Panc1 (cell line): Measurements from ENCODE around the gene AMBP. TPM values are rescaled to one million over a fixed set of nuclear protein-coding genes. Genes with fewer than 3 reads are reported as not detected.

Experiments used
- ATAC-seq: fragments of 200-7000 bp; cut with Tn5 transposase; 2 replicates; pipeline ENCODE4 v1.9.1; 2020; ENCODE audit warnings: mild to moderate bottlenecking, moderate library complexity
- BruUV-seq: library from RNA; stranded (reverse); fragments of 400-500 nt; replicated peaks from 2 replicates; lab custom pipeline; 2021; lab: Mats Ljungman, UMichigan
- CTCF ChIA-PET: fragments of 300-600 bp; sonication (Branson Sonifier 250); formaldehyde crosslinking; loops from one replicate; lab custom pipeline; 2022; ENCODE audit warnings: antibody characterized with exemption; lab: Charles Lee
- POLR2A ChIA-PET: fragments of 300-600 bp; sonication (Branson Sonifier 250); formaldehyde crosslinking; loops from one replicate; lab custom pipeline; 2022; ENCODE audit warnings: antibody characterized with exemption; lab: Charles Lee
- DNase-seq: peaks from one replicate; pipeline ENCODE4 v3.0.0-alpha.2; 2010; ENCODE audit warnings: low read depth, low spot score
- H3K27ac ChIP-seq: 2 replicates; pipeline ENCODE4 v1.5.1; 2011; ENCODE audit warnings: mild to moderate bottlenecking, low read length, inconsistent platforms
- H3K27me3 ChIP-seq: fragments of 200-500 bp; sonication (Bioruptor generic); 2 replicates; pipeline ENCODE4 v1.6.0; 2014; ENCODE audit warnings: low read length, inconsistent platforms; ENCODE audit not compliant: control insufficient read depth, insufficient read depth
- H3K36me3 ChIP-seq: fragments of 200-500 bp; sonication (Bioruptor generic); 2 replicates; pipeline ENCODE4 v1.5.1; 2014; ENCODE audit warnings: inconsistent platforms, mild to moderate bottlenecking, low read length, moderate library complexity; ENCODE audit not compliant: control insufficient read depth, insufficient read depth
- H3K4me1 ChIP-seq: 2 replicates; pipeline ENCODE4 v1.5.1; 2011; ENCODE audit warnings: inconsistent platforms, mild to moderate bottlenecking, low read length, moderate library complexity; ENCODE audit not compliant: control insufficient read depth, insufficient read depth
- H3K4me3 ChIP-seq, 2 experiments: 2 replicates each; pipeline ENCODE4 v1.5.1; 2011 to 2012; ENCODE audit warnings: low read depth in 2 of 2, low read length in 2 of 2, mild to moderate bottlenecking in 2 of 2, inconsistent platforms in 1 of 2, moderate library complexity in 1 of 2
- H3K9me3 ChIP-seq: fragments of 200-500 bp; sonication (Bioruptor generic); 2 replicates; pipeline ENCODE4 v1.5.1; 2014; ENCODE audit warnings: low read depth, mild to moderate bottlenecking, inconsistent platforms, low read length, moderate library complexity; ENCODE audit not compliant: control insufficient read depth, insufficient read depth
- POLR2AphosphoS5 ChIP-seq: IDR thresholded peaks from 2 replicates; pipeline ENCODE4 v1.6.1; 2012; ENCODE audit warnings: mild to moderate bottlenecking, low read depth, low read length, moderate library complexity
- SIN3A ChIP-seq: IDR thresholded peaks from 2 replicates; pipeline ENCODE4 v1.6.1; 2012; ENCODE audit warnings: low read depth, mild to moderate bottlenecking, low read length, moderate library complexity, borderline replicate concordance; ENCODE audit not compliant: insufficient read depth
- TCF7L2 ChIP-seq: IDR thresholded peaks from 2 replicates; pipeline ENCODE4 v1.6.1; 2011; ENCODE audit warnings: mild to moderate bottlenecking, low read depth, low read length, inconsistent platforms
- in situ Hi-C: cut with HindIII; loops from 2 replicates; pipeline ENCODE4 v1.10.0; 2016; ENCODE audit warnings: low sequenced_read_pairs, low pct_unique_long_range_greater_than_20kb
- intact Hi-C: fragments of 100-400 bp; cut with micrococcal nuclease; formaldehyde crosslinking; loops from one replicate; pipeline ENCODE4 v1.10.0; 2022; ENCODE audit not compliant: unreplicated experiment
- total RNA-seq: library from RNA; stranded (reverse); gene quantifications from one replicate; pipeline ENCODE4 v1.2.1, GENCODE V29; 2021; ENCODE audit not compliant: unreplicated experiment
- TF ChIP-seq, protein P1 (sequence below), 2 experiments: IDR thresholded peaks; 2 replicates each; pipeline ENCODE4 v1.6.1; 2011 to 2012; ENCODE audit warnings: low read depth in 2 of 2, control low read depth in 1 of 2, low read length in 1 of 2, mild to moderate bottlenecking in 1 of 2, moderate library complexity in 1 of 2; ENCODE audit not compliant: insufficient read depth in 1 of 2
- TF ChIP-seq, protein P2 (sequence below): fragments of 450-650 bp; IDR thresholded peaks from 2 replicates; pipeline ENCODE4 v1.5.1; 2017; ENCODE audit warnings: mild to moderate bottlenecking

The AMBP gene
- total RNA-seq, 1 experiment from 2014 or later: 1.7 TPM

DNA sequence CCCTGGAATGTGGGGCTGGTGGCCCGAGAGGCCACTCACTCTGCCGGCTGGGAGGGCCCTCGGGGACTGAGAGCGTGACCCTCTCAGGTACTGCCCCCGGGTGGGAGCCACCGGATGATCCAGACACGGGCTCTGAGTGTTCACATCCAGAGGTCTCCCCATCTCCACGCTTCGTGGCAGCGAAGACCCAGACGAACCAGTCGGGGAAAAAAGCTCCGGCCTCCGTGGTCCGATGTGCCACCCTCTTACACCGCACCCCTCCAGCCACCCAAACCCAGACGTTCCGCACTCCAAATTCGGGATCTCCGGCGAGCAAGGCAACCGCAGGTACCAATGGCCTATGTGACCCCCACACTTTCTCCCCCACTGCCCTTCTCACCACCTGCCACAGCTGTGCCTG is 49.5 kb downstream of the AMBP start:
- no peak for DNase-seq
- Histone ChIP-seq H3K4me3 (no peak overlapping the region), H3K27me3 (no peaks in the 10 kb centered on the region), H3K27ac (no peak overlapping the region), H3K36me3 (no peaks in the 10 kb centered on the region), H3K9me3 (no peaks in the 10 kb centered on the region; the same call in 1 of the 2 replicates), H3K4me1 (no peaks in the 10 kb centered on the region)
- POLR2A ChIA-PET: no interaction called here
- in situ Hi-C loops (no loop called here), intact Hi-C loops (no loop called here)
- no peak for TF ChIP-seq TCF7L2
- no peak for TF ChIP-seq SIN3A
- TF ChIP-seq, protein P1, sequence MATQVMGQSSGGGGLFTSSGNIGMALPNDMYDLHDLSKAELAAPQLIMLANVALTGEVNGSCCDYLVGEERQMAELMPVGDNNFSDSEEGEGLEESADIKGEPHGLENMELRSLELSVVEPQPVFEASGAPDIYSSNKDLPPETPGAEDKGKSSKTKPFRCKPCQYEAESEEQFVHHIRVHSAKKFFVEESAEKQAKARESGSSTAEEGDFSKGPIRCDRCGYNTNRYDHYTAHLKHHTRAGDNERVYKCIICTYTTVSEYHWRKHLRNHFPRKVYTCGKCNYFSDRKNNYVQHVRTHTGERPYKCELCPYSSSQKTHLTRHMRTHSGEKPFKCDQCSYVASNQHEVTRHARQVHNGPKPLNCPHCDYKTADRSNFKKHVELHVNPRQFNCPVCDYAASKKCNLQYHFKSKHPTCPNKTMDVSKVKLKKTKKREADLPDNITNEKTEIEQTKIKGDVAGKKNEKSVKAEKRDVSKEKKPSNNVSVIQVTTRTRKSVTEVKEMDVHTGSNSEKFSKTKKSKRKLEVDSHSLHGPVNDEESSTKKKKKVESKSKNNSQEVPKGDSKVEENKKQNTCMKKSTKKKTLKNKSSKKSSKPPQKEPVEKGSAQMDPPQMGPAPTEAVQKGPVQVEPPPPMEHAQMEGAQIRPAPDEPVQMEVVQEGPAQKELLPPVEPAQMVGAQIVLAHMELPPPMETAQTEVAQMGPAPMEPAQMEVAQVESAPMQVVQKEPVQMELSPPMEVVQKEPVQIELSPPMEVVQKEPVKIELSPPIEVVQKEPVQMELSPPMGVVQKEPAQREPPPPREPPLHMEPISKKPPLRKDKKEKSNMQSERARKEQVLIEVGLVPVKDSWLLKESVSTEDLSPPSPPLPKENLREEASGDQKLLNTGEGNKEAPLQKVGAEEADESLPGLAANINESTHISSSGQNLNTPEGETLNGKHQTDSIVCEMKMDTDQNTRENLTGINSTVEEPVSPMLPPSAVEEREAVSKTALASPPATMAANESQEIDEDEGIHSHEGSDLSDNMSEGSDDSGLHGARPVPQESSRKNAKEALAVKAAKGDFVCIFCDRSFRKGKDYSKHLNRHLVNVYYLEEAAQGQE (IDR thresholded peaks at IDR 0.05; ENCODE audit: insufficient read depth in 1 of 2, low read depth in 2 of 2, low read length in 1 of 2): no peak
- TF ChIP-seq POLR2AphosphoS5: no peak
- TF ChIP-seq, protein P2, sequence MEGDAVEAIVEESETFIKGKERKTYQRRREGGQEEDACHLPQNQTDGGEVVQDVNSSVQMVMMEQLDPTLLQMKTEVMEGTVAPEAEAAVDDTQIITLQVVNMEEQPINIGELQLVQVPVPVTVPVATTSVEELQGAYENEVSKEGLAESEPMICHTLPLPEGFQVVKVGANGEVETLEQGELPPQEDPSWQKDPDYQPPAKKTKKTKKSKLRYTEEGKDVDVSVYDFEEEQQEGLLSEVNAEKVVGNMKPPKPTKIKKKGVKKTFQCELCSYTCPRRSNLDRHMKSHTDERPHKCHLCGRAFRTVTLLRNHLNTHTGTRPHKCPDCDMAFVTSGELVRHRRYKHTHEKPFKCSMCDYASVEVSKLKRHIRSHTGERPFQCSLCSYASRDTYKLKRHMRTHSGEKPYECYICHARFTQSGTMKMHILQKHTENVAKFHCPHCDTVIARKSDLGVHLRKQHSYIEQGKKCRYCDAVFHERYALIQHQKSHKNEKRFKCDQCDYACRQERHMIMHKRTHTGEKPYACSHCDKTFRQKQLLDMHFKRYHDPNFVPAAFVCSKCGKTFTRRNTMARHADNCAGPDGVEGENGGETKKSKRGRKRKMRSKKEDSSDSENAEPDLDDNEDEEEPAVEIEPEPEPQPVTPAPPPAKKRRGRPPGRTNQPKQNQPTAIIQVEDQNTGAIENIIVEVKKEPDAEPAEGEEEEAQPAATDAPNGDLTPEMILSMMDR: no peak
- CTCF ChIA-PET: no interaction called here
- no peak for ATAC-seq
- no TSS peak for BruUV-seq

DNA sequence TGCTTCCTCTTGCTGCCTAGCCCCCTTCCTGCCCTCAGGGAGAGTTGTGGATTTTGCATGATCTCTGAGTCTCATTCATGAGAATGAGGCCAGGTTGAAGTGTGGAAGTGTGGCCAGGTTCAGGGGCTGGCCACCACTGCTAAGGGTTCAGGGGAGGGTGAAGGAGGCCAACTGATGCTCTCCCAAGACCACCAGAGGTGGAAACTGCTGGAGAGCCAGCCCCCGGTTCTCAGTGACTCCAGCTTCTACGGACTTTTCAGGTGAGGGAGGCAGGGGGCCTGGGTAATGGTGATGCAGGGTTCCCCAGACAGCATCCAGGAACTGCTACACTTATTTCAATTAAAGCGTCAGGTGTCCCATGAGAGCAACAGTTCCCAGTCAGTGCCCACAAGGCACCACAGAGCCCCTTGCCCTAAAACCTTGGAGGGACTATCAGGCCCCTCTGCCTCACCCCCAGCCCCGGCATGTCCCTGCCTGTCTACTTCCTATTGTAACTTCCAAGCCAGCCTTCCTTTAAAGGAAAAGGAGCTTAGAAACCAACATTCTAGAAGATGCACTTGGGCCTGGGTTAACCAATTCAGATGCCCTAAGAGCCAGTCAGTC is 50.1 kb downstream of the AMBP start:
- ATAC-seq (no peak), DNase-seq (no peak)
- Histone ChIP-seq H3K9me3 (no peaks in the 10 kb centered on the region; the same call in 1 of the 2 replicates), H3K27me3 (no peaks in the 10 kb centered on the region), H3K4me3 (no peak overlapping the region), H3K27ac (no peak overlapping the region), H3K36me3 (no peaks in the 10 kb centered on the region), H3K4me1 (no peaks in the 10 kb centered on the region)
- no TSS peak for BruUV-seq
- intact Hi-C loops (no loop called here), in situ Hi-C loops (no loop called here)
- ChIA-PET POLR2A (no interaction called here), CTCF (no interaction called here)
- TF ChIP-seq, protein P1 (IDR thresholded peaks at IDR 0.05; ENCODE audit: insufficient read depth in 1 of 2, low read depth in 2 of 2, low read length in 1 of 2): no peak
- TF ChIP-seq POLR2AphosphoS5: no peak
- no peak for TF ChIP-seq TCF7L2
- TF ChIP-seq, protein P2: no peak
- TF ChIP-seq SIN3A: no peak
